K562 (cell line): Measurements from ENCODE around the gene ERCC4. TPM values are rescaled to one million over a fixed set of nuclear protein-coding genes. Genes with fewer than 3 reads are reported as not detected.

Source experiments
- ARID2 ChIP-seq: fragments of 450-650 bp; IDR thresholded peaks from 2 replicates; pipeline ENCODE4 v1.6.1; 2017; ENCODE audit warnings: antibody characterized with exemption, mild to moderate bottlenecking
- ATF1 ChIP-seq, 2 experiments: fragments of 450-650 bp in 1 of 2; IDR thresholded peaks; 2 replicates each; pipeline ENCODE4 v1.6.1; 2016; ENCODE audit warnings: missing compliant biosample characterization in 1 of 2, missing genetic modification characterization in 1 of 2
- CREM ChIP-seq: IDR thresholded peaks from 2 replicates; pipeline ENCODE4 v1.6.1; 2014; ENCODE audit warnings: antibody characterized with exemption, low read depth
- DACH1 ChIP-seq: fragments of 450-650 bp; IDR thresholded peaks from 2 replicates; pipeline ENCODE4 v1.6.1; 2018; ENCODE audit not compliant: partially characterized antibody
- EHMT2 ChIP-seq: fragments of 450-650 bp; IDR thresholded peaks from 2 replicates; pipeline ENCODE4 v1.6.1; 2018; ENCODE audit warnings: antibody characterized with exemption
- FOSL1 ChIP-seq: fragments of 200-800 bp; sonication (Bioruptor generic); conservative IDR thresholded peaks from 2 replicates; pipeline ENCODE4 v1.6.1; 2016; ENCODE audit warnings: missing genetic modification characterization, missing compliant biosample characterization
- NFIX ChIP-seq: fragments of 250-450 bp; sonication (Bioruptor Pico); IDR thresholded peaks from 2 replicates; pipeline ENCODE4 v1.4.0; 2020; ENCODE audit warnings: low read depth, mild to moderate bottlenecking, moderate library complexity
- POU5F1 ChIP-seq: fragments of 150-350 bp; IDR thresholded peaks from 2 replicates; pipeline ENCODE4 v1.6.1; 2014; ENCODE audit warnings: borderline replicate concordance, low read length, low read depth, mild to moderate bottlenecking; ENCODE audit not compliant: partially characterized antibody
- SAFB2 ChIP-seq: fragments of 200-400 bp; formaldehyde crosslinking; IDR thresholded peaks from 2 replicates; pipeline ENCODE4 v1.6.1; 2018; ENCODE audit warnings: borderline replicate concordance, low read length, low read depth, moderate library complexity; ENCODE audit not compliant: severe bottlenecking
- SMARCE1 ChIP-seq: fragments of 450-650 bp; IDR thresholded peaks from 2 replicates; pipeline ENCODE4 v1.7.1; 2016; ENCODE audit warnings: mild to moderate bottlenecking
- TEAD4 ChIP-seq, 2 experiments: sonication (generic) in 1 of 2; formaldehyde crosslinking in 1 of 2; IDR thresholded peaks; 2 replicates each; pipeline versions ENCODE4 v1.6.1 to v1.8.0; 2012 to 2022; ENCODE audit warnings: borderline replicate concordance in 1 of 2, inconsistent platforms in 1 of 2, low read length in 1 of 2, mild to moderate bottlenecking in 1 of 2, missing genetic modification reagents in 1 of 2
- TRIM24 ChIP-seq, 2 experiments: fragments of 450-650 bp; IDR thresholded peaks; 2 replicates each; pipeline ENCODE4 v1.6.1; 2016
- ZMIZ1 ChIP-seq, 2 experiments: fragments of 150-350 bp in 1 of 2; IDR thresholded peaks; 2 replicates each; pipeline ENCODE4 v1.6.1; 2012 to 2016; ENCODE audit warnings: low read depth in 2 of 2, low read length in 2 of 2, mild to moderate bottlenecking in 1 of 2, moderate library complexity in 1 of 2
- polyA plus RNA-seq, 8 experiments: library from polyadenylated mRNA; depleted of rRNA in 4 of 8; stranded (reverse) in 5 of 8; unstranded in 3 of 8; fragments of >200 nt; fragmentation: Nextera tagmentation in 2 of 8; fragmentation: Illumina TruSeq in 1 of 8; extraction: Ambion mirVana in 2 of 8; extraction: Trizol in 1 of 8; gene quantifications; 2 replicates each; pipeline versions ENCODE4 v1.2.1 to v1.2.3, GENCODE V29; 2011 to 2014; ENCODE audit warnings: inconsistent platforms in 1 of 8, missing spikeins in 1 of 8
- total RNA-seq, 7 experiments: library from RNA; depleted of rRNA in 6 of 7; stranded (reverse); fragments of >200 nt in 6 of 7; fragmentation: Illumina TruSeq in 2 of 7; extraction: Trizol in 2 of 7; gene quantifications; 2 replicates each; pipeline versions ENCODE4 v1.2.1 to v1.2.3, GENCODE V29; 2011 to 2021; ENCODE audit warnings: low replicate concordance in 1 of 7
- TF ChIP-seq, protein P1 (sequence below): IDR thresholded peaks from 2 replicates; pipeline ENCODE4 v1.6.1; 2012; ENCODE audit warnings: low read depth, low read length, improper control_type of control experiment, borderline replicate concordance
- TF ChIP-seq, protein P2 (sequence below): IDR thresholded peaks from 2 replicates; pipeline ENCODE4 v1.6.1; 2014; ENCODE audit warnings: antibody characterized with exemption
- TF ChIP-seq, protein P3 (sequence below): sonication (generic); formaldehyde crosslinking; IDR thresholded peaks from 2 replicates; pipeline ENCODE4 v1.8.0; 2022; ENCODE audit warnings: missing genetic modification reagents, mild to moderate bottlenecking, moderate library complexity, borderline replicate concordance

Gene ERCC4
- total and polyA plus RNA-seq, 9 of the 15 experiments (the other 6 are each of a cell fraction or from before 2014, with no cell fraction given), result 3.7 to 10.5 (median 6.0) TPM

DNA sequence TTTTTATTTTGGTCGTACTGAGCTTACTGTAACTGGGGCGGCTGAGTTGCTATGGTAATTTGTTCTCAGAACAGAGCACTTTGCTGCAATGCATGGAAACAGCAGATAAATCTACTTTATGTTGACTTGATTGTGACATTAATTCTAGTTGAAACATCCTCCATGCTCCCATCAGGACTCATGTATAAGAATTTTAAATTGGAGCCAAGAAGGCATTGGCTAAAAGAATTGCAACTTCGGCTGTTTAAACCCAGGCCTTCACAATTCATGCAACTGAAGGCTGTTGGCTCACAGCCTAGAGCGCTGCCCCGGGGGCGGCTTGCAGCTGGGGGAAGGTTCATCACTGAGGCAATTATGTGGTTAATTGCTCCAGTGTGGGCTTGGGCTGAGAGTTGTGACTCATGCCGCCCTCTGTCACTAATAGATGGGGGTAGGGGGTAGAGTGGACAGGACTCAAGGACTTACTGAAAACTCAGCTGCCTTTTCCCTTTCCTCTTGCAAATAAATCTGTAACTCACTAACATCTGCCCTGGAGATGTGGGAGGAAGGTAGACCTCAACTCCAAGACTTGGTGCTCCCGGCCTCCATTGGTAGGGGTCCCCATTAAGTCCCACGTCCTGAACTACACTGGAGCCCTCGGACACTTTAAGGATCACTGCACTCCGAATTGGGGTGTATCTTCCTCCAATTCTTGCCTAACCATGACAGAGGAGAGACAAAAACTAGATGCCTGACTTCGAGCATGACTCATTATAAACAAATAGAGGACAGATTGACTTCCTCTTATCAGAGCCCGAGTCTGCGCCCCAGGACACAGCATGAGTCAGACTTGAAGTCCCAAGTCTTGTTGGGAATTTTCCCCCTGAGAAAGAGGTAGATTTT lies 37.5 kb downstream of the ERCC4 start (continued):
- TF ChIP-seq, protein P1, sequence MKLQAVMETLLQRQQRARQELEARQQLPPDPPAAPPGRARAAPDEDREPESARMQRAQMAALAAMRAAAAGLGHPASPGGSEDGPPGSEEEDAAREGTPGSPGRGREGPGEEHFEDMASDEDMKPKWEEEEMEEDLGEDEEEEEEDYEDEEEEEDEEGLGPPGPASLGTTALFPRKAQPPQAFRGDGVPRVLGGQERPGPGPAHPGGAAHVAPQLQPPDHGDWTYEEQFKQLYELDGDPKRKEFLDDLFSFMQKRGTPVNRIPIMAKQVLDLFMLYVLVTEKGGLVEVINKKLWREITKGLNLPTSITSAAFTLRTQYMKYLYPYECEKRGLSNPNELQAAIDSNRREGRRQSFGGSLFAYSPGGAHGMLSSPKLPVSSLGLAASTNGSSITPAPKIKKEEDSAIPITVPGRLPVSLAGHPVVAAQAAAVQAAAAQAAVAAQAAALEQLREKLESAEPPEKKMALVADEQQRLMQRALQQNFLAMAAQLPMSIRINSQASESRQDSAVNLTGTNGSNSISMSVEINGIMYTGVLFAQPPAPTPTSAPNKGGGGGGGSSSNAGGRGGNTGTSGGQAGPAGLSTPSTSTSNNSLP, result peak; percentile 75; the same call in 1 of the 2 replicates
- TF ChIP-seq CREM (peak; percentile 25; the same call in 1 of the 2 replicates), ARID2 (no peak), SAFB2 (no peak), TRIM24 (IDR thresholded peaks at IDR 0.05) (peak; percentile 16 to 48; a peak in 2 of 4 replicates), TEAD4 (IDR thresholded peaks at IDR 0.05; ENCODE audit: low read length) (peak; percentile 28; the same call in 1 of the 2 replicates), TEAD4 (CRISPR knock-in tag; IDR thresholded peaks at IDR 0.05; ENCODE audit: borderline replicate concordance) (no peak), DACH1 (peak; percentile 69), SMARCE1 (peak; percentile 98), FOSL1 (tag) (peak; percentile 98), ZMIZ1 (IDR thresholded peaks at IDR 0.05; ENCODE audit: low read depth in 2 of 2, low read length in 2 of 2) (0 out of 4 replicates have a peak, but pooled peaks of 1 of the 2 experiments have one; percentile 28), POU5F1 (no peak), ATF1 (CRISPR knock-in tag; IDR thresholded peaks at IDR 0.05) (no peak), ATF1 (tag; IDR thresholded peaks at IDR 0.05) (peak; percentile 37; the same call in 1 of the 2 replicates), EHMT2 (peak; percentile 61; the same call in 1 of the 2 replicates), NFIX (CRISPR knock-in tag) (no peak)
- TF ChIP-seq, protein P2, sequence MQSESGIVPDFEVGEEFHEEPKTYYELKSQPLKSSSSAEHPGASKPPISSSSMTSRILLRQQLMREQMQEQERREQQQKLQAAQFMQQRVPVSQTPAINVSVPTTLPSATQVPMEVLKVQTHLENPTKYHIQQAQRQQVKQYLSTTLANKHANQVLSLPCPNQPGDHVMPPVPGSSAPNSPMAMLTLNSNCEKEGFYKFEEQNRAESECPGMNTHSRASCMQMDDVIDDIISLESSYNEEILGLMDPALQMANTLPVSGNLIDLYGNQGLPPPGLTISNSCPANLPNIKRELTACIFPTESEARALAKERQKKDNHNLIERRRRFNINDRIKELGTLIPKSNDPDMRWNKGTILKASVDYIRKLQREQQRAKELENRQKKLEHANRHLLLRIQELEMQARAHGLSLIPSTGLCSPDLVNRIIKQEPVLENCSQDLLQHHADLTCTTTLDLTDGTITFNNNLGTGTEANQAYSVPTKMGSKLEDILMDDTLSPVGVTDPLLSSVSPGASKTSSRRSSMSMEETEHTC, result no peak
- TF ChIP-seq, protein P3, sequence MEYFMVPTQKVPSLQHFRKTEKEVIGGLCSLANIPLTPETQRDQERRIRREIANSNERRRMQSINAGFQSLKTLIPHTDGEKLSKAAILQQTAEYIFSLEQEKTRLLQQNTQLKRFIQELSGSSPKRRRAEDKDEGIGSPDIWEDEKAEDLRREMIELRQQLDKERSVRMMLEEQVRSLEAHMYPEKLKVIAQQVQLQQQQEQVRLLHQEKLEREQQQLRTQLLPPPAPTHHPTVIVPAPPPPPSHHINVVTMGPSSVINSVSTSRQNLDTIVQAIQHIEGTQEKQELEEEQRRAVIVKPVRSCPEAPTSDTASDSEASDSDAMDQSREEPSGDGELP (CRISPR knock-in tag), result peak; percentile 54; the same call in 1 of the 2 replicates
